Heart left ventricle (tissue), 16 donors: ENCODE results near the gene SSUH2. TPM values are rescaled to one million over a fixed set of nuclear protein-coding genes. Genes with fewer than 3 reads are reported as not detected.

Experiments
- ATAC-seq, 4 donors: fragments of 200-7000 bp; cut with Tn5 transposase; one replicate each; pipeline ENCODE4 v1.9.1; 2020 to 2022; ENCODE audit warnings: moderate library complexity in 4 of 4, mild to moderate bottlenecking in 3 of 4, moderate number of reproducible peaks in 1 of 4
- DNase-seq, 5 donors: peaks; one replicate each; pipeline ENCODE4 v3.0.0-alpha.2; 2020
- H3K27ac ChIP-seq, 12 donors: fragments of 200-600 bp; sonication (generic) in 4 of 12; one replicate each; pipeline versions ENCODE4 v1.5.0 to v1.8.0; 2016 to 2022; ENCODE audit warnings: mild to moderate bottlenecking in 2 of 12
- H3K27me3 ChIP-seq, 9 donors: fragments of 200-600 bp; sonication (generic) in 2 of 9; one replicate each; pipeline versions ENCODE4 v1.5.1 to v1.8.0; 2016 to 2022; ENCODE audit warnings: mild to moderate bottlenecking in 3 of 9
- H3K36me3 ChIP-seq, 9 donors: fragments of 200-600 bp; sonication (generic) in 2 of 9; one replicate each; pipeline versions ENCODE4 v1.5.0 to v1.8.0; 2018 to 2022; ENCODE audit warnings: mild to moderate bottlenecking in 2 of 9
- H3K4me1 ChIP-seq, 12 donors: fragments of 200-600 bp; sonication (generic) in 4 of 12; one replicate each; pipeline versions ENCODE4 v1.5.0 to v1.8.0; 2016 to 2022; ENCODE audit warnings: mild to moderate bottlenecking in 3 of 12
- H3K4me3 ChIP-seq, 12 donors: fragments of 200-600 bp; sonication (generic) in 4 of 12; one replicate each; pipeline versions ENCODE4 v1.5.0 to v1.8.0; 2017 to 2022; ENCODE audit warnings: mild to moderate bottlenecking in 9 of 12, moderate library complexity in 4 of 12
- H3K9me3 ChIP-seq, 12 donors: fragments of 200-600 bp; sonication (generic) in 4 of 12; one replicate each; pipeline versions ENCODE4 v1.5.0 to v1.8.0; 2016 to 2022; ENCODE audit warnings: mild to moderate bottlenecking in 1 of 12
- CTCF ChIP-seq, 12 donors: fragments of 200-600 bp; sonication (generic) in 4 of 12; IDR thresholded peaks; one replicate each; pipeline versions ENCODE4 v1.5.0 to v1.8.0; 2018 to 2022; ENCODE audit warnings: antibody characterized with exemption in 12 of 12, mild to moderate bottlenecking in 5 of 12
- POLR2A ChIP-seq, 2 donors: fragments of 450-650 bp; IDR thresholded peaks; one replicate each; pipeline ENCODE4 v1.6.1; 2017; ENCODE audit warnings: antibody characterized with exemption in 2 of 2, mild to moderate bottlenecking in 2 of 2, moderate library complexity in 2 of 2
- WGBS, 4 donors: extraction: QIAGEN DNeasy Blood & Tissue Kit in 2 of 4; methylation state at CpG; one replicate each; pipeline versions ENCODE4 v1.1.5 to v1.1.7; 2013 to 2018; 5-methylcytosine and 5-hydroxymethylcytosine counted together
- intact Hi-C, 10 donors: fragments of 100-400 bp; cut with DNase I; formaldehyde crosslinking; loops; one replicate each; pipeline versions ENCODE4 v1.11.1 to v1.14.2; 2022
- polyA plus RNA-seq, 2 donors: library from polyadenylated mRNA; stranded (reverse); fragments of 200-250 nt; gene quantifications; one replicate each; pipeline ENCODE4 v1.2.3, GENCODE V29; 2013
- total RNA-seq, 9 donors: library from RNA; depleted of rRNA in 2 of 9; stranded (reverse); fragments of >200 nt in 2 of 9; fragmentation: NEBNext Ultra II Directional in 3 of 9; extraction: Animal tissue kit (Norgen Biotek cat#: 25700) in 3 of 9; gene quantifications; one replicate each; pipeline versions ENCODE4 v1.1.0 to v1.2.4, GENCODE V29; 2016 to 2023
- donor health status: ischemic (EF 13 %, LVEDD 7.1; RV severe dilation, severe dysfunction).
- donor health status: healthy with polysubstance abuse.
- donor health status: DM: no; HTN: yes; CAD: no.
- donor health status: DM: no; HTN: no; CAD: no.
- donor health status: ischemic (EF 25% LVEDD 6.9; RV normal size, moderate dysfunction).
- donor health status: ischemic (EF 25% LVEDD 5.7; RV mildly dilated, moderate dysfunction).
- donor health status: healthy.
- donor health status: DM: yes; HTN: yes; CAD: no.
- donor health status: ischemic (EF 35%, LVEDD 5.7; RV mildly dilated, moderate dysfunction).
- donor health status: nonischemic (EF 11% LVEDD 7.7; RV severe dilation, severe dysfunction).
- donor health status: DM: yes; HTN: yes; CAD: no.
- donor health status: PGD.
- donor health status: ischemic (EF 29% LVEDD 5.4; RV normal size, mild dysfunction).
- donor health status: nonischemic (EF 23%, LVEDD 6.1; RV moderate dilation, normal function).

The SSUH2 gene
- total and polyA plus RNA-seq, 11 donors = 0.33 to 5.3 (median 1.3) TPM; not detected in 1

DNA sequence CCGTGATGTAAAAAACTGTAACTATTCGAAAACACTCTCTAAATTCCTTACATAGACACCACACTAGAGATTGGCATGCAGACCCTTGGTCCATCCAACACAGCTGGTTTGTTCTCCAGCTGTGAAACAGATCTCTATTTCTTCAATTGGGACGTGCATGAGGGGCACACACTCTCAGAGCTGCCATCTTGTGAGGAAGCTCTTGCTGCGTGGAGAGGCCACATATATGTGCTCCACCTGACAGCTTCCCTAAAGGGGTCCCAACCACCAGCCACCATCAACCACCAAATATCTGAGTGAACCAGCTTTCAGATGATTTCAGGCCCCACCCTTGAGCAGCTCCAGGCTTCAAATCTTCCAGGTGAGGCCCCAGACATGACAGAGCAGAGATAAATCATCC, 25.6 kb downstream of the SSUH2 start:
- peaks cover 0 to 7% (median 0%) of the 10 kb centered on the region in 12 donors for H3K9me3 ChIP-seq
- DNase-seq = no peak
- ATAC-seq = no peak
- no peak overlapping the region for H3K27ac ChIP-seq
- intact Hi-C loops = no loop called here
- TF ChIP-seq POLR2A (IDR thresholded peaks at IDR 0.05) (no peak), CTCF (IDR thresholded peaks at IDR 0.05) (no peak)
- WGBS, 4 donors = 96 to 98% (median 97%) methylated on average over 4 of the region's 4 CpGs
- peaks cover 0 to 25% (median 12%) of the 10 kb centered on the region in 12 donors for H3K4me1 ChIP-seq
- H3K36me3 ChIP-seq = no peaks in the 10 kb centered on the region
- no peaks in the 10 kb centered on the region for H3K27me3 ChIP-seq
- H3K4me3 ChIP-seq = no peak overlapping the region

DNA sequence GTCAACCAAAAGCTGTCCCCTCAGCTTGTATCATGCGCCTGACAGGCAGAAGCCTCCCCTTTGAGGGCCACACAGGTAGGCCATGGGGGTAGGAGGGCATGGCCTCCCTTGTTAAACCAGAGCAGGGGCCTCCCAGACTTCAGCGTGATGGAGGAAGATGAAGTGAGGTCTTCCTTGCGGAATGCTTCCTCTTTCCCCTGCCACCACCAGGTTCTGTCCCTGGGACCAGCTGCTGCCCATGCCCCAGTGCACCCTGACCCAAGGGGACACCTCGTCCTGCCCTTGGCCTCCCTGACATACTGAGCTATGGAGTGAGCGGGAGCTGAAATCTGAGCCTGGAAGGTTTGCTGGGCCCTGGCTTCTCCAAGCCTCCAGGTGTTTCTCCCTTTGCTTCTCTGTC, 26.7 kb downstream of the SSUH2 start:
- WGBS, 4 donors = 91 to 96% (median 93%) methylated on average over 4 to 5 of the region's 5 CpGs
- Histone ChIP-seq H3K27me3 (no peaks in the 10 kb centered on the region), H3K4me1 (peaks cover 0 to 18% (median 6%) of the 10 kb centered on the region in 12 donors), H3K36me3 (no peaks in the 10 kb centered on the region), H3K9me3 (peaks cover 0 to 7% (median 0%) of the 10 kb centered on the region in 12 donors), H3K4me3 (no peak overlapping the region), H3K27ac (no peak overlapping the region)
- intact Hi-C loops = no loop called here
- ATAC-seq (peak in 1 of 4 donors; percentile 33), DNase-seq (no peak)
- TF ChIP-seq CTCF (IDR thresholded peaks at IDR 0.05) (no peak), POLR2A (IDR thresholded peaks at IDR 0.05) (no peak)

DNA sequence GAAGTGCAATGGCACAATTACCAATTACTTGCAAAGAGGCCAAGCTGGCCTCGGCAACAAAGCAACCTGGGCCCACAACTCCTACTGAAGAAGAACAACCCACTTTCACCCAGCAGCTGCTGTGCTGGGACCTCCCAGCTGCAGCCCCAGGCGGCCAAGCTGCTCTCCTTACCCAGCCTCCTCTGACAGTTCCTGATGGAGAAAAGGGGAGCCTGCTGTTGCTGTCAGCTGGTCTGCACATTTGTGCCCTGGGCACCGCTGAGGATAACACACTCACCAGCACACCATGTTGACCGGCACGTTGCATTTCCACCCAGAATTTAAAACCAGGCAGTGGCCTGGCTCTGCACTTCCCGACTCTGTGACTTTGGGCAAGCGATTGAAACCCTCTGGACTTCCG, 33.6 kb downstream of the SSUH2 start:
- no peaks in the 10 kb centered on the region for H3K27me3 ChIP-seq
- no peaks in the 10 kb centered on the region for H3K36me3 ChIP-seq
- 84 to 96% (median 93%) methylated on average over 8 of the region's 8 CpGs for WGBS, 4 donors
- H3K4me3 ChIP-seq = no peak overlapping the region
- no peak for ATAC-seq
- H3K9me3 ChIP-seq = no peaks in the 10 kb centered on the region
- TF ChIP-seq POLR2A (IDR thresholded peaks at IDR 0.05) (no peak), CTCF (IDR thresholded peaks at IDR 0.05) (no peak)
- H3K27ac ChIP-seq = no peak overlapping the region
- peaks cover 0 to 16% (median 11%) of the 10 kb centered on the region in 12 donors for H3K4me1 ChIP-seq
- no peak for DNase-seq
- intact Hi-C loops = no loop called here

- H3K27me3 ChIP-seq = no peaks in the 10 kb centered on the region
- H3K4me3 ChIP-seq = no peak overlapping the region
- 89 to 91% (median 91%) methylated on average over 10 of the region's 10 CpGs for WGBS, 4 donors
- intact Hi-C loops = loop anchor here in 7 of 10 donors (5.0 to 10.0 kb wide), 6 partner anchors 77 to 284 kb away; no protein-coding TSS in a partner anchor
- no peak for TF ChIP-seq POLR2A (IDR thresholded peaks at IDR 0.05)
- TF ChIP-seq CTCF (IDR thresholded peaks at IDR 0.05) = no peak
- no peak overlapping the region for H3K27ac ChIP-seq
- H3K4me1 ChIP-seq = peaks cover 0 to 16% (median 11%) of the 10 kb centered on the region in 12 donors
- DNase-seq = no peak
- ATAC-seq = no peak
- no peaks in the 10 kb centered on the region for H3K36me3 ChIP-seq
- H3K9me3 ChIP-seq = no peaks in the 10 kb centered on the region
Observed at GRCh38 chr3:8608791-8609467, 35.7 kb downstream of the SSUH2 start.
